ENCODE data around the gene MSMB.
"Not testable (repeated sequence)": the region's sequence is repeated elsewhere in the genome, so short reads cannot be mapped to it uniquely, and the experiment has no call there.

Gene MSMB

GRCh38 chr10:46004963-46005362 lies 41.1 kb downstream of the MSMB start:
- no peak for DNase-seq

GRCh38 chr10:46002916-46003693 lies 43.0 kb downstream of the MSMB start:
- DNase-seq, result no peak

GRCh38 chr10:46002189-46002687 lies 43.8 kb downstream of the MSMB start:
- not testable (repeated sequence) for DNase-seq

DNA sequence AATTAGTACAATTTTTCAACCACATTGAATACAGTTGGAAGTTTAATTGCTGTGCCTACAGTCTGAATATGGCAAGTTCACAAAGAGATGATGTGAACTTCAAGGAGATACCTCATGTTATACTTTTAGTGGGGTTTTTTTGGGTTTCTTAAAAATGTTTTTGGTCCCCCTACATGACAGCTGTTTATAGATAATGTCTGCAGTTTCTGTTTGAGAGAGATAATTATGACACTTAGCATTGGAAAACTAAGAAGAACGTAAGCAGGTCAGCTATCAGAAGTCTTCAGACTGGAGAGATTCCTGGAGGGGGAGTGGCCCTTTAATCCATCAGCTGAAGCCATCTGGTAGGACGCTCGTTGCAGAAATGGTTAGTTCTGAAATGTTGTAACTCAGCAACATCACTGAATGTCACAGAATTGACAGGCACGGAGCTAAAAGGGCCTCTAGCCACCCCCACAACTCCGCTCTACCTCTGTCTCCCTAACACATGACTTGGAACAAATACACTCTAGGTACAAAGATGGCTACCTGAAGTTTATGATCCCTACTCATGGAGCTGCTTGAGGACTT lies 44.8 kb downstream of the MSMB start:
- DNase-seq, result no peak

DNA sequence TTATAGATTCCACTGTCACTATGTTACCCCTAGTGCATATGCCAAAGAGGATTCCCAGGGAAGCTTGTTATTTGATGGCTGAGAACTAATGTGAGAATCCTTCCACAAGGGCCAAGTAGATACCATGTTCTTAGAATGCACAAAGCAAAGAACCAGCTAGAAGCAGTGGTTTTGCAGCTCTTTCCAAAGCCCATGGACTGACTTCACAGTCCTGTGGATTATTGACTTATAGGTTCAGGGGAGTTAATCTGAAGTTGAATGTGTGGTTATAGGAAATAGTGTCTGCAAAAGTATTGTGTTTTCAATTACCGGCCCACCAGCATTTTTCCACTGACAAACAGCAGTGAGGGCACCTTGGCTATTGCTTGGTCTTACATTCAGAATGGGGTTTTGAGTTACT lies 45.5 kb downstream of the MSMB start:
- no peak for DNase-seq

DNA sequence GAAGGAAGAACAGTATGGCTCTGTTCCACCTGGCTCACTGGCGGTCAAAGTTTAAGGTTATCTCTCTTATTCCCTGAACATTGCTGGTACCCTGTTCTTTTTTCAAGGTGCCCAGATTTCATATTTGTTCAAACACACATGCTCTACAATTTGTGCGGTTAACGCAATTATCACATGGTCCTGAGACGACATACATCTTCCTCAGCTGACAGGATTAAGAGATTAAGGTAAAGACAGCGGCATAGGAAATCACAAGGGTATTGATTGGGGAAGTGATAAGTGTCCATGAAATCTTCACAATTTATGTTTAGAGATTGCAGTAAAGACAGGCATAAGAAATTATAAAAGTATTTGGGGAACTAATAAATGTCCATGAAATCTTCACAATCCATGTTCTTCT lies 46.1 kb downstream of the MSMB start:
- DNase-seq, result not testable (repeated sequence)

DNA sequence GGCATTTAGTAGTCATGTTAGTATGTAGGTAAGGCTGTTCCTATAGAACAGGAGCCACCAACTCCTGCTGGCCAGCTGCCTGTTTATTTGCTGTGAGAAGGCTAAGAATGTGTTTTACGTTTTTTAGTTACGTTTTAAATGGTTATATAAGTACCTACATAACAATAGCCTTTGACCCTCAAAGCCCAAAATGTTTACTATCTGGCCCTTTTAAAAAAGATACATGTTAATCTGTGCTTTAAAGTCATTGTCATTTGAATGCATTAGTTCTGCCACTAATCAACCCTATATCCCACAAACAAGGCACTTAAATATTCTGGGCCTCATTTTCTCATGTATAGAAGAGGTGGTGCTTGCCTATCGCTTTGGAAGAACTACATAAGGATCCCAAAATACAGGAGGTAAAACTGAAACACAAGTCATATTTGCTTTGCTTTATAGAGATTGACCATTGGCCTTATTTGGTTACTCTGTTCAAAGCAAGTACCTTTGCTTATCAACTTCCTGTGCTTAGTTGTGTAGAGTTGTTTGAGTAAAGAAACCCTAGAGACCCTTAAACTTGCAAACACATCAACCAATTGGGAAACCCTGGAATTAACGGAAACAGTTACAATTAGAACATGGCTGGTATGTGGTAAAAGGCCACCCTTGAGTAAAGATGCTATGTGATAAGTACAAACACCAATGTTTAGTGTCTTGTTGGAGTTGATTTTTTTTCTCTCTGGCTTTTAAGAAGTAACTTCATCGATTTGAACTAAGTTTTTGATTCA lies 47.9 kb downstream of the MSMB start:
- no peak for DNase-seq

- DNase-seq, result no peak
Observed at GRCh38 chr10:45997557-45997956, 48.5 kb downstream of the MSMB start.

DNA sequence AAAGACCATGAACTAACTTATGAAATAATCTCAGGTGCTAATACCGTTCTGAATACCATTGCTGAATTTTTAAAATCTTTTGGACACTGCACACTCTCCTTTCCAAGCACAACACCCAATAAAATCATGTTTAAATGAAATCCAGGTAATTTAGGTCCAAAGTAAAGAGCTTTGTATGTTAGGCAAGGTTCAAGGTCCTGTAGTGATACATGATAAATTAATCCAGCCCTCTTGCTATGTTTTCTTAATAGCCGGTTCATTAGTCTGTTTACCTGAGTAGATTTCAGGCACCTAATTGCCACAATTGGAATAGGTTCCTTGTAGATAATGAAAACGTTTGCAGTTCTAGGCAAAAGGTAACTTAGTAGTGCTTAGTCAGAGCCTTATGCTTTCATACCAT lies 60.5 kb downstream of the MSMB start:
- DNase-seq, result not testable (repeated sequence)

GRCh38 chr10:45984473-45984872 lies 61.6 kb downstream of the MSMB start:
- DNase-seq, result not testable (repeated sequence)

- peak; percentile 18 for DNase-seq
Observed at GRCh38 chr10:45983538-45984186, 62.4 kb downstream of the MSMB start.
